H9 (cell line): ENCODE results near the gene ASPN. TPM values are rescaled to one million over a fixed set of nuclear protein-coding genes. Genes with fewer than 3 reads are reported as not detected.

Experiments used
- DNase-seq: peaks from one replicate; pipeline ENCODE4 v3.0.0-alpha.2; 2017
- H2AFZ ChIP-seq: one replicate; pipeline ENCODE4 v1.6.1; 2013; ENCODE audit warnings: mild to moderate bottlenecking, low read length, control low read depth, moderate library complexity
- H2AK5ac ChIP-seq: 2 replicates; pipeline ENCODE4 v1.6.1; 2013; ENCODE audit warnings: low read length, control low read depth, mixed read lengths; ENCODE audit not compliant: insufficient read length
- H2BK120ac ChIP-seq: one replicate; pipeline ENCODE4 v1.6.1; 2013; ENCODE audit warnings: low read depth, mild to moderate bottlenecking, low read length, control low read depth, inconsistent platforms; ENCODE audit not compliant: poor library complexity, severe bottlenecking
- H2BK12ac ChIP-seq: 2 replicates; pipeline ENCODE4 v1.6.1; 2013; ENCODE audit warnings: low read length, control low read depth, mixed read lengths, low read depth; ENCODE audit not compliant: insufficient read length
- H2BK15ac ChIP-seq: 2 replicates; pipeline ENCODE4 v1.6.1; 2013; ENCODE audit warnings: low read depth, low read length, control low read depth
- H2BK20ac ChIP-seq: one replicate; pipeline ENCODE4 v1.6.1; 2013; ENCODE audit warnings: low read depth, mild to moderate bottlenecking, low read length, control low read depth, inconsistent platforms; ENCODE audit not compliant: poor library complexity, severe bottlenecking
- H2BK5ac ChIP-seq: 2 replicates; pipeline ENCODE4 v1.6.1; 2013; ENCODE audit warnings: low read length, control low read depth, mixed read lengths; ENCODE audit not compliant: insufficient read length
- H3K14ac ChIP-seq: 2 replicates; pipeline ENCODE4 v1.6.1; 2013; ENCODE audit warnings: low read length, control low read depth; ENCODE audit not compliant: insufficient read depth
- H3K18ac ChIP-seq: 2 replicates; pipeline ENCODE4 v1.6.1; 2013; ENCODE audit warnings: low read depth, mild to moderate bottlenecking, mixed read lengths, low read length, control low read depth; ENCODE audit not compliant: insufficient read length
- H3K23ac ChIP-seq: 2 replicates; pipeline ENCODE4 v1.6.1; 2013; ENCODE audit warnings: low read length, control low read depth, mixed read lengths, low read depth; ENCODE audit not compliant: insufficient read length
- H3K23me2 ChIP-seq: 2 replicates; pipeline ENCODE4 v1.6.1; 2013; ENCODE audit warnings: low read depth, mild to moderate bottlenecking, mixed read lengths, low read length, control low read depth; ENCODE audit not compliant: insufficient read length, poor library complexity, severe bottlenecking
- H3K27ac ChIP-seq: 2 replicates; pipeline ENCODE4 v1.5.1; 2013; ENCODE audit warnings: low read length, control low read depth, mixed read lengths, low read depth; ENCODE audit not compliant: insufficient read length
- H3K27me3 ChIP-seq: 2 replicates; pipeline ENCODE4 v1.6.1; 2013; ENCODE audit warnings: low read length, control low read depth, inconsistent platforms; ENCODE audit not compliant: insufficient read depth
- H3K4ac ChIP-seq: 2 replicates; pipeline ENCODE4 v1.6.1; 2013; ENCODE audit warnings: low read depth, mild to moderate bottlenecking, control low read depth, inconsistent platforms, low read length, moderate library complexity
- H3K4me1 ChIP-seq: 2 replicates; pipeline ENCODE4 v1.6.1; 2013; ENCODE audit warnings: low read length, control low read depth, inconsistent platforms; ENCODE audit not compliant: insufficient read depth
- H3K4me2 ChIP-seq: 2 replicates; pipeline ENCODE4 v1.6.1; 2013; ENCODE audit warnings: low read length, control low read depth, mixed read lengths; ENCODE audit not compliant: insufficient read length, insufficient read depth
- H3K56ac ChIP-seq: 2 replicates; pipeline ENCODE4 v1.6.1; 2013; ENCODE audit warnings: low read depth, mild to moderate bottlenecking, mixed read lengths, low read length, control low read depth; ENCODE audit not compliant: insufficient read length
- H3K79me1 ChIP-seq: 2 replicates; pipeline ENCODE4 v1.6.1; 2013; ENCODE audit warnings: low read depth, mild to moderate bottlenecking, moderate library complexity, low read length, control low read depth, inconsistent platforms; ENCODE audit not compliant: insufficient read depth, poor library complexity, severe bottlenecking
- H3K79me2 ChIP-seq: 2 replicates; pipeline ENCODE4 v1.6.1; 2013; ENCODE audit warnings: low read length, control low read depth, inconsistent platforms; ENCODE audit not compliant: insufficient read depth
- H3K9ac ChIP-seq: 2 replicates; pipeline ENCODE4 v1.6.1; 2013; ENCODE audit warnings: low read length, control low read depth, mixed read lengths; ENCODE audit not compliant: insufficient read length; ENCODE audit errors: extremely low read depth
- H3K9me3 ChIP-seq: one replicate; pipeline ENCODE4 v1.6.1; 2013; ENCODE audit warnings: low read depth, low read length, inconsistent platforms; ENCODE audit not compliant: control insufficient read depth
- H3T11ph ChIP-seq: one replicate; pipeline ENCODE4 v1.6.1; 2013; ENCODE audit warnings: mild to moderate bottlenecking, low read length, control low read depth, inconsistent platforms
- H4K20me1 ChIP-seq: one replicate; pipeline ENCODE4 v1.6.1; 2013; ENCODE audit not compliant: control insufficient read depth, insufficient read length, insufficient read depth
- H4K5ac ChIP-seq: 2 replicates; pipeline ENCODE4 v1.6.1; 2013; ENCODE audit warnings: low read depth, mild to moderate bottlenecking, mixed read lengths, low read length, control low read depth; ENCODE audit not compliant: insufficient read length
- H4K8ac ChIP-seq: replicated peaks from 2 replicates; pipeline ENCODE4 v1.6.1; 2013; ENCODE audit warnings: low read length, control low read depth, mixed read lengths, low read depth; ENCODE audit not compliant: insufficient read length
- H4K91ac ChIP-seq: 2 replicates; pipeline ENCODE4 v1.6.1; 2013; ENCODE audit warnings: low read depth, mild to moderate bottlenecking, moderate library complexity, mixed read lengths, low read length, control low read depth; ENCODE audit not compliant: insufficient read length
- H3K27ac Mint-ChIP-seq, 3 experiments: 2 replicates in 2 of 3; 3 replicates in 1 of 3; pipeline ENCODE4 v1.8.0; 2020 to 2021; ENCODE audit warnings: mixed read lengths in 3 of 3, mild to moderate bottlenecking in 1 of 3, moderate library complexity in 1 of 3
- H3K27me3 Mint-ChIP-seq: 2 replicates; pipeline ENCODE4 v1.8.0; 2021; ENCODE audit warnings: low read depth, mild to moderate bottlenecking, moderate library complexity, mixed read lengths
- H3K36me3 Mint-ChIP-seq, 3 experiments: 2 replicates in 2 of 3; 3 replicates in 1 of 3; pipeline ENCODE4 v1.8.0; 2020 to 2021; ENCODE audit warnings: low read depth in 3 of 3, mixed read lengths in 3 of 3; ENCODE audit not compliant: insufficient read depth in 1 of 3
- H3K4me1 Mint-ChIP-seq, 2 experiments: 2 replicates each; pipeline ENCODE4 v1.8.0; 2020; ENCODE audit warnings: mixed read lengths in 2 of 2
- H3K4me3 Mint-ChIP-seq, 2 experiments: 2 replicates in 1 of 2; 3 replicates in 1 of 2; pipeline ENCODE4 v1.8.0; 2020 to 2021; ENCODE audit warnings: mild to moderate bottlenecking in 2 of 2, mixed read lengths in 2 of 2, moderate library complexity in 1 of 2
- H3K9me3 Mint-ChIP-seq, 2 experiments: 2 replicates in 1 of 2; 3 replicates in 1 of 2; pipeline ENCODE4 v1.8.0; 2020; ENCODE audit warnings: mild to moderate bottlenecking in 2 of 2, mixed read lengths in 2 of 2, moderate library complexity in 1 of 2
- CTCF ChIP-seq: fragments of 200-600 bp; sonication (generic); conservative IDR thresholded peaks from 3 replicates; pipeline ENCODE4 v1.8.0; 2021; ENCODE audit warnings: antibody characterized with exemption, mild to moderate bottlenecking
- WGBS: extraction: QIAGEN DNeasy Blood & Tissue Kit; methylation state at CpG from one replicate; pipeline ENCODE4 v1.1.7; 2013; ENCODE audit warnings: missing lambda C conversion rate, low lambda C conversion rate, mixed read lengths; ENCODE audit not compliant: insufficient read length; ENCODE audit errors: extremely low coverage; 5-methylcytosine and 5-hydroxymethylcytosine counted together
- total RNA-seq: library from RNA; stranded (reverse); gene quantifications from 2 replicates; pipeline ENCODE4 v1.2.1, GENCODE V29; 2021

ASPN gene
- total RNA-seq, 1 experiment from 2014 or later: not detected

- no peaks in the 10 kb centered on the region for H3K79me1 ChIP-seq
- no peaks in the 10 kb centered on the region for H3K4me1 ChIP-seq
- H2AK5ac ChIP-seq: no peak overlapping the region
- no peak overlapping the region for H3K23ac ChIP-seq
- H2BK5ac ChIP-seq: no peak overlapping the region
- H3K9ac ChIP-seq: no peak overlapping the region
- no peak overlapping the region for H4K5ac ChIP-seq
- H3K4ac ChIP-seq: no peak overlapping the region
- Mint-ChIP-seq H3K27ac (no peak overlapping the region), H3K36me3 (no peaks in the 10 kb centered on the region; a peak in 1 of 7 replicates), H3K27me3 (no peaks in the 10 kb centered on the region), H3K4me3 (no peak overlapping the region), H3K9me3 (no peaks in the 10 kb centered on the region), H3K4me1 (peaks cover 0 to 4% of the 10 kb centered on the region in 2 experiments; a peak in 1 of 4 replicates)
- WGBS: no CpG with 5 or more reads among the region's 2 CpGs
- no peaks in the 10 kb centered on the region for H3K79me2 ChIP-seq
- H3K18ac ChIP-seq: no peak overlapping the region
- H2BK15ac ChIP-seq: no peak overlapping the region
- no peak overlapping the region for H2BK120ac ChIP-seq
- H3K9me3 ChIP-seq: no peaks in the 10 kb centered on the region
- no peak overlapping the region for H2AFZ ChIP-seq
- H3K4me2 ChIP-seq: no peak overlapping the region
- no peak overlapping the region for H4K8ac ChIP-seq
- no peaks in the 10 kb centered on the region for H3K23me2 ChIP-seq
- H4K91ac ChIP-seq: no peak overlapping the region
- H3K56ac ChIP-seq: no peak overlapping the region
- no peak overlapping the region for H3T11ph ChIP-seq
- no peak overlapping the region for H3K27ac ChIP-seq
- no peak for DNase-seq
- no peak for TF ChIP-seq CTCF
- no peaks in the 10 kb centered on the region for H3K27me3 ChIP-seq
- no peak overlapping the region for H2BK20ac ChIP-seq
- H3K14ac ChIP-seq: no peak overlapping the region
- no peak overlapping the region for H2BK12ac ChIP-seq
- no peaks in the 10 kb centered on the region for H4K20me1 ChIP-seq
These were observed 45.1 kb upstream of the ASPN start for GRCh38 chr9:92527291-92527828.
